Measurements from ENCODE around the gene LMBR1.

LMBR1 gene

DNA sequence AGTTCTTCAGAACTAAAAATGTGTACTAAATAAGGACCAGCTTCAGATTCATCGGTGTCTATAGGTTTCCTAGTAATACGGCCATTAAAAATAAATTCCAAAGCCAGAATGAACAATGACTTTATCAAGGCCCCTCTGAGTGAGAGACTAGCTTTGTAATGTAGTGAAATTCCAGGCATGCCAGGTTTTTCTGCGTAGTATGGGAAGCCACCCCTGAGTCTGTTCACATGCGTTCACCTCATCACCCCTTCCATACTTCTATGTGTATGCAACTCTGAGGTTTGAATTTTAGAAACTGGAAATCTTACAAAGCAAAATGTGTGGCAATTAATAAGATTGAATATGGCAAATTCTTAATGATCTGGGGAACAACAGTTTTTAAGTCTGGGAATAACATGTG is 227.9 kb downstream of the LMBR1 start:
- DNase-seq (ENCODE audit: low read depth), result no peak
- no peak for TF ChIP-seq CTCF (IDR thresholded peaks at IDR 0.05; ENCODE audit: control insufficient read depth, insufficient read depth, low read depth, low read length, missing control alignments)
- H3K4me3 ChIP-seq (ENCODE audit: control insufficient read depth, low read depth, low read length), result no peak overlapping the region

- H3K4me3 ChIP-seq (ENCODE audit: control insufficient read depth, low read depth, low read length), result no peak overlapping the region
- DNase-seq (ENCODE audit: low read depth), result no peak
- no peak for TF ChIP-seq CTCF (IDR thresholded peaks at IDR 0.05; ENCODE audit: control insufficient read depth, insufficient read depth, low read depth, low read length, missing control alignments)
Measured at GRCh38 chr7:156662277-156662676, 230.7 kb downstream of the LMBR1 start.

GRCh38 chr7:156661637-156662036 is 231.3 kb downstream of the LMBR1 start:
- no peak for DNase-seq (ENCODE audit: low read depth)
- H3K4me3 ChIP-seq (ENCODE audit: control insufficient read depth, low read depth, low read length), result no peak overlapping the region
- no peak for TF ChIP-seq CTCF (IDR thresholded peaks at IDR 0.05; ENCODE audit: control insufficient read depth, insufficient read depth, low read depth, low read length, missing control alignments)

DNA sequence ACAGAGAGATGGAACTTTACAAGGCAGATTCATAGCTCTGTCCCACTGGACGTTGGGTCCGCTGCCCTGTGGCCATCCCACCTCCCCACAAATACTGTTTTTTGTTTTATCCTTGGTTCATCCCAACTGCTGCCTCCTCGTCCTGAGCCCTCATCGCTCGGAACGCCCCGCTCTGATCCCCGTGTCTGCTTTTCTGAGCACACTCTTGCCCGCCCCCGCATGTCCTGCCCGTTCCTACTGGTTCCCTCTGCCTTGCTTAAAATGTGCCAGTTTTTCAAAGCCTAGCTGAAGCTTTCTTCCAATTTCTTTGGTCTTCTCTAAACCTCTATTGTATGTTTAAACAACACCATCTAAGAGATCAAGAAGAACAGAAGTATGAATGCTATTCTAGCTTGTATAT is 233.0 kb downstream of the LMBR1 start:
- no peak overlapping the region for H3K4me3 ChIP-seq (ENCODE audit: control insufficient read depth, low read depth, low read length)
- DNase-seq (ENCODE audit: low read depth), result no peak
- no peak for TF ChIP-seq CTCF (IDR thresholded peaks at IDR 0.05; ENCODE audit: control insufficient read depth, insufficient read depth, low read depth, low read length, missing control alignments)

- no peak for DNase-seq (ENCODE audit: low read depth)
- H3K4me3 ChIP-seq (ENCODE audit: control insufficient read depth, low read depth, low read length), result no peak overlapping the region
- no peak for TF ChIP-seq CTCF (IDR thresholded peaks at IDR 0.05; ENCODE audit: control insufficient read depth, insufficient read depth, low read depth, low read length, missing control alignments)
Measured at GRCh38 chr7:156659203-156659602, 233.8 kb downstream of the LMBR1 start.

DNA sequence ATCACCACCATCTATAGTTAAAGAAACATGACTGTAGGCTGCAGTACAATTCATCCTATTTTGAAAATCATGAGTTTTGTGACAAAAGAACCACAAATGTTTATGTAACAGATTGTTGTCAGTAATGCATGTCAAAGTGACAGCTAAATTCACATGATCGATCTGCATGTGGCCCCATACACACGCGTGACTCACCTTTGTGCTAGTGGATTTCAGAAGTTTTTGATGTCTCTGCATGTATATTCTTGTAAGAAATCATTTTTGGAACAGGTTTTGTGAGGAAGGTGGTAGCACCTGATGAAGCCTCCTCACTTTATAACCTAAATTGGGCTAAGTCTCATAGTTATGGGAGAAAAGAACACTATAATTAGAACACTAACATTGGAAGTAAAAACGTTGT is 235.3 kb downstream of the LMBR1 start:
- no peak for TF ChIP-seq CTCF (IDR thresholded peaks at IDR 0.05; ENCODE audit: control insufficient read depth, insufficient read depth, low read depth, low read length, missing control alignments)
- no peak overlapping the region for H3K4me3 ChIP-seq (ENCODE audit: control insufficient read depth, low read depth, low read length)
- DNase-seq (ENCODE audit: low read depth), result no peak

DNA sequence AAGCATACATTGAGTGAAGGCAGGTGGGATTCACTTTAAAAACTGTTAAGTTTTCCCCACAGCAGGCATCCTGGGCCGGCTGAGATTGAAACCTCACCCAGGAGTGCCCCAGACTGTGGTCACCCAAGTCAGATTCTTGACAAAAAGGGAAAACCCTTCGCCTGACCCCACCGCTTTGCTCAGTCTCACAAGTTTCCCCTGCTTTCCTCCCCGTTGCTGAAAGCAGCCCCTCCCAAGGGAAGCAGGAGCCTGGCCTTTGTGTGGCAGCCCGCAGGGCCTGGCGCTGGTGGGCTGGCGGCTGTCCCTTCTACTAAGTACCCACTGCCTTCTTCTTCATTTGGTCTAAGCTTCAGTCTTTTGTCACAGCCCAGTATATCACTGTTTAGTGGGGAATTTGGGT is 236.4 kb downstream of the LMBR1 start:
- no peak overlapping the region for H3K4me3 ChIP-seq (ENCODE audit: control insufficient read depth, low read depth, low read length)
- no peak for DNase-seq (ENCODE audit: low read depth)
- TF ChIP-seq CTCF (IDR thresholded peaks at IDR 0.05; ENCODE audit: control insufficient read depth, insufficient read depth, low read depth, low read length, missing control alignments), result no peak

All from AG09309 (cell line).